SK-N-MC (cell line): ENCODE data around the gene COG5.

Source experiments
- EZH2 ChIP-seq: fragments of 200-600 bp; sonication (generic); IDR thresholded peaks from one replicate; pipeline ENCODE4 v1.6.1; 2017; ENCODE audit warnings: antibody characterized with exemption
- POLR2AphosphoS5 ChIP-seq: IDR thresholded peaks from 2 replicates; pipeline ENCODE4 v1.6.1; 2012; ENCODE audit warnings: mild to moderate bottlenecking, low read depth, low read length, borderline replicate concordance

DNA sequence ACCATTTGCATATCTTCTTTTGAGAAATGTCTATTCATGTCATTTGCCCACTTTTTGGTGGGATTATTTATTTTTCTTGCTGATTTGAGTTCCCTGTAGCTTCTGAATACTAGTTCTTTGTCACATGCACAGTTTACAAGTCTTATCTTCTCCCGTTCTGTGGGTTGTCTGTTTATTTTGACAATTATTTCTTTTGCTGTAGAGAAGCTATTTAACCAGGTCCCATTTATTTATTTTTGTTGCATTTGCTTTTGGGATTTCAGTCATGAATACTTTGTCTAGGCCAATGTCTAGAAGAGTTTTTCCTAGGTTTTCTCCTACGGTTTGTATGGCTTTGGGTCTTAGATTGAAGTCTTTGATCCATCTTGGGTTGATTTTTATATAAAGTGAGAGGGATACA lies 60.9 kb downstream of the COG5 start:
- TF ChIP-seq POLR2AphosphoS5 (no peak), EZH2 (no peak)
